HepG2 (cell line): ENCODE data around the gene JMJD6. TPM values are rescaled to one million over a fixed set of nuclear protein-coding genes. Genes with fewer than 3 reads are reported as not detected.

Experiments
- AFF4 ChIP-seq: sonication (generic); formaldehyde crosslinking; IDR thresholded peaks from 2 replicates; pipeline ENCODE4 v1.4.0; 2020; ENCODE audit warnings: missing genetic modification reagents
- BHLHE40 ChIP-seq: IDR thresholded peaks from 2 replicates; pipeline ENCODE4 v1.6.1; 2011; ENCODE audit warnings: low read length, improper control_type of control experiment
- EEA1 ChIP-seq: sonication (generic); formaldehyde crosslinking; IDR thresholded peaks from 2 replicates; pipeline ENCODE4 v1.5.1; 2020; ENCODE audit warnings: mild to moderate bottlenecking, missing genetic modification reagents, borderline replicate concordance
- HIC2 ChIP-seq: sonication (generic); formaldehyde crosslinking; IDR thresholded peaks from 2 replicates; pipeline ENCODE4 v1.9.0; 2022; ENCODE audit warnings: low read depth, missing genetic modification reagents
- ISX ChIP-seq: sonication (generic); formaldehyde crosslinking; conservative IDR thresholded peaks from 2 replicates; pipeline ENCODE4 v1.5.0; 2020; ENCODE audit warnings: missing genetic modification reagents
- KLF13 ChIP-seq: sonication (generic); formaldehyde crosslinking; IDR thresholded peaks from 2 replicates; pipeline ENCODE4 v1.4.0; 2020; ENCODE audit warnings: mild to moderate bottlenecking, missing genetic modification reagents
- NFYB ChIP-seq: sonication (generic); formaldehyde crosslinking; IDR thresholded peaks from 2 replicates; pipeline ENCODE4 v1.4.0; 2020; ENCODE audit warnings: missing genetic modification reagents
- ZBED4 ChIP-seq: sonication (generic); formaldehyde crosslinking; IDR thresholded peaks from 2 replicates; pipeline ENCODE4 v1.4.0; 2020; ENCODE audit warnings: missing genetic modification reagents, borderline replicate concordance
- ZNF207 ChIP-seq: fragments of 450-650 bp; IDR thresholded peaks from 2 replicates; pipeline ENCODE4 v1.6.1; 2016; ENCODE audit warnings: antibody characterized with exemption, borderline replicate concordance
- polyA plus RNA-seq, 8 experiments: library from polyadenylated mRNA; depleted of rRNA in 3 of 8; stranded (reverse) in 7 of 8; unstranded in 1 of 8; fragments of >200 nt; fragmentation: Illumina TruSeq in 4 of 8; extraction: Trizol in 4 of 8; gene quantifications; 2 replicates each; pipeline versions ENCODE4 v1.2.1 to v1.2.3, GENCODE V29; 2011 to 2016; ENCODE audit warnings: low read depth in 4 of 8, missing spikeins in 1 of 8, mixed read lengths in 1 of 8; ENCODE audit not compliant: insufficient read depth in 1 of 8
- total RNA-seq, 5 experiments: library from RNA; depleted of rRNA; stranded (reverse); fragments of >200 nt; fragmentation: Illumina TruSeq; extraction: Trizol; gene quantifications; 2 replicates each; pipeline ENCODE4 v1.2.3, GENCODE V29; 2016; ENCODE audit warnings: low read depth in 1 of 5
- TF ChIP-seq, protein P1 (sequence below): sonication (generic); formaldehyde crosslinking; IDR thresholded peaks from 2 replicates; pipeline ENCODE4 v1.4.0; 2020; ENCODE audit warnings: missing genetic modification reagents

The JMJD6 gene
- total and polyA plus RNA-seq, 2 of the 13 experiments (the other 11 are each of a cell fraction or from before 2014, with no cell fraction given): 33.6 to 41.0 TPM

DNA sequence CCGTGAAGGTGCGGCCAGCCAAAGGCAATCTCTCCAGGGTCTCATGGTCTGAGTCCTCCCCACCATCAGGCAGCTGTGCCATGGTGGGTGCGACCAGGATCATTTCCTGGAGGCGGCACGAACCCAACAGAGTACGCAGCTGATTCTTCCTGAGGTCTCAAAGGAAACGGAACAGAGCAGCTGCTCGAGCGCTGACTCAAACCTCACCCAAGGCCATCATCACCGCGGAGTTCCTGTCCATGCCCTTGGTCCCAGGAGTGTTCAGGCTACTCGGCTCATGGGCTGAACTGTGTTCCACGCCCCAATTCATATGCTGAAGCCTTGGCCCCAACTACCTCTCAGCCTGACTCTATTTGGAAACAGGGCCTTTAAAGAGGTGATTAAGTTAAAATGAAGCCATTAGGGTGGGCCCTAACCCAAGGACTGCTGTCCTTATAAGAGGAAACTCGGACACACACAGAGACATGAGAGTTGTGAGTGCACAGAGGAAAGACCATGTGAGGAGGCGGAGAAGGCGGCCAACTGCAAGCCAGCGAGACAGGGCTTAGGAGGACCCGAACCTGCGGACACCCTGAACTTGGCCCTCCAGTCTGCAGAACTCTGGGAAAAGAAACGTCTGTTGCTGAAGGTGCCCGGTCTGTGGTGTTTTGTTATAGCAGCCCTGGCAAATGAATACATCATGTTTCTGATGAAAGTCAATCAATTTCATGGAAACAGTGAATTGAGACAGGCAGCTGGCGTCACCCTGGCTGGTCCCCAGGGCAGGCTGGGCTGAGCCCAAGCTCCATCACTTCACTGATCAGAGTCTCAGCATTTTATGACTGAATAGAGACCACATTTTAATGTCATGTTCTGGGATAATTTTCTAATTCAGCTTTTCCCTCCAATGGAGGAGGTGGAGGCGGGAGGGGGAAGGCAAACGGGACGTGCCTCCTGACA is 29.4 kb downstream of the JMJD6 start (continued):
- TF ChIP-seq, protein P1, sequence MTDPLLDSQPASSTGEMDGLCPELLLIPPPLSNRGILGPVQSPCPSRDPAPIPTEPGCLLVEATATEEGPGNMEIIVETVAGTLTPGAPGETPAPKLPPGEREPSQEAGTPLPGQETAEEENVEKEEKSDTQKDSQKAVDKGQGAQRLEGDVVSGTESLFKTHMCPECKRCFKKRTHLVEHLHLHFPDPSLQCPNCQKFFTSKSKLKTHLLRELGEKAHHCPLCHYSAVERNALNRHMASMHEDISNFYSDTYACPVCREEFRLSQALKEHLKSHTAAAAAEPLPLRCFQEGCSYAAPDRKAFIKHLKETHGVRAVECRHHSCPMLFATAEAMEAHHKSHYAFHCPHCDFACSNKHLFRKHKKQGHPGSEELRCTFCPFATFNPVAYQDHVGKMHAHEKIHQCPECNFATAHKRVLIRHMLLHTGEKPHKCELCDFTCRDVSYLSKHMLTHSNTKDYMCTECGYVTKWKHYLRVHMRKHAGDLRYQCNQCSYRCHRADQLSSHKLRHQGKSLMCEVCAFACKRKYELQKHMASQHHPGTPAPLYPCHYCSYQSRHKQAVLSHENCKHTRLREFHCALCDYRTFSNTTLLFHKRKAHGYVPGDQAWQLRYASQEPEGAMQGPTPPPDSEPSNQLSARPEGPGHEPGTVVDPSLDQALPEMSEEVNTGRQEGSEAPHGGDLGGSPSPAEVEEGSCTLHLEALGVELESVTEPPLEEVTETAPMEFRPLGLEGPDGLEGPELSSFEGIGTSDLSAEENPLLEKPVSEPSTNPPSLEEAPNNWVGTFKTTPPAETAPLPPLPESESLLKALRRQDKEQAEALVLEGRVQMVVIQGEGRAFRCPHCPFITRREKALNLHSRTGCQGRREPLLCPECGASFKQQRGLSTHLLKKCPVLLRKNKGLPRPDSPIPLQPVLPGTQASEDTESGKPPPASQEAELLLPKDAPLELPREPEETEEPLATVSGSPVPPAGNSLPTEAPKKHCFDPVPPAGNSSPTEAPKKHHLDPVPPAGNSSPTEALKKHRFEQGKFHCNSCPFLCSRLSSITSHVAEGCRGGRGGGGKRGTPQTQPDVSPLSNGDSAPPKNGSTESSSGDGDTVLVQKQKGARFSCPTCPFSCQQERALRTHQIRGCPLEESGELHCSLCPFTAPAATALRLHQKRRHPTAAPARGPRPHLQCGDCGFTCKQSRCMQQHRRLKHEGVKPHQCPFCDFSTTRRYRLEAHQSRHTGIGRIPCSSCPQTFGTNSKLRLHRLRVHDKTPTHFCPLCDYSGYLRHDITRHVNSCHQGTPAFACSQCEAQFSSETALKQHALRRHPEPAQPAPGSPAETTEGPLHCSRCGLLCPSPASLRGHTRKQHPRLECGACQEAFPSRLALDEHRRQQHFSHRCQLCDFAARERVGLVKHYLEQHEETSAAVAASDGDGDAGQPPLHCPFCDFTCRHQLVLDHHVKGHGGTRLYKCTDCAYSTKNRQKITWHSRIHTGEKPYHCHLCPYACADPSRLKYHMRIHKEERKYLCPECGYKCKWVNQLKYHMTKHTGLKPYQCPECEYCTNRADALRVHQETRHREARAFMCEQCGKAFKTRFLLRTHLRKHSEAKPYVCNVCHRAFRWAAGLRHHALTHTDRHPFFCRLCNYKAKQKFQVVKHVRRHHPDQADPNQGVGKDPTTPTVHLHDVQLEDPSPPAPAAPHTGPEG (CRISPR knock-in tag): no peak
- TF ChIP-seq ISX (CRISPR knock-in tag) (no peak), AFF4 (CRISPR knock-in tag) (no peak), ZBED4 (peak; percentile 88; the same call in 1 of the 2 replicates), HIC2 (CRISPR knock-in tag) (peak; percentile 85; the same call in 1 of the 2 replicates), BHLHE40 (no peak), KLF13 (CRISPR knock-in tag) (no peak), ZNF207 (no peak), EEA1 (CRISPR knock-in tag) (no peak), NFYB (CRISPR knock-in tag) (no peak)
